Measurements from ENCODE around the gene DIS3L2.

Gene DIS3L2

GRCh38 chr2:232129483-232129882 is 168.0 kb downstream of the DIS3L2 start:
- Histone ChIP-seq H3K36me3 (ENCODE audit: control insufficient read depth, insufficient read depth, low read length) (no peaks in the 10 kb centered on the region), H3K27me3 (replicated peaks; ENCODE audit: control insufficient read depth, insufficient read depth, low read length) (no peaks in the 10 kb centered on the region), H3K4me3 (replicated peaks; ENCODE audit: low read depth, low read length) (no peak overlapping the region)
- DNase-seq (ENCODE audit: extremely low read depth, insufficient read length), result no peak
- TF ChIP-seq CTCF (IDR thresholded peaks at IDR 0.05; ENCODE audit: insufficient read depth, low read length, poor library complexity, severe bottlenecking), result no peak

GRCh38 chr2:232132181-232132580 is 170.7 kb downstream of the DIS3L2 start:
- Histone ChIP-seq H3K27me3 (replicated peaks; ENCODE audit: control insufficient read depth, insufficient read depth, low read length) (no peaks in the 10 kb centered on the region), H3K36me3 (ENCODE audit: control insufficient read depth, insufficient read depth, low read length) (no peaks in the 10 kb centered on the region), H3K4me3 (replicated peaks; ENCODE audit: low read depth, low read length) (no peak overlapping the region)
- no peak for TF ChIP-seq CTCF (IDR thresholded peaks at IDR 0.05; ENCODE audit: insufficient read depth, low read length, poor library complexity, severe bottlenecking)
- DNase-seq (ENCODE audit: extremely low read depth, insufficient read length), result no peak

GRCh38 chr2:232133078-232133477 is 171.6 kb downstream of the DIS3L2 start:
- Histone ChIP-seq H3K27me3 (replicated peaks; ENCODE audit: control insufficient read depth, insufficient read depth, low read length) (no peaks in the 10 kb centered on the region), H3K4me3 (replicated peaks; ENCODE audit: low read depth, low read length) (no peak overlapping the region), H3K36me3 (ENCODE audit: control insufficient read depth, insufficient read depth, low read length) (no peaks in the 10 kb centered on the region)
- TF ChIP-seq CTCF (IDR thresholded peaks at IDR 0.05; ENCODE audit: insufficient read depth, low read length, poor library complexity, severe bottlenecking), result peak; percentile 15
- no peak for DNase-seq (ENCODE audit: extremely low read depth, insufficient read length)

- Histone ChIP-seq H3K4me3 (replicated peaks; ENCODE audit: low read depth, low read length) (no peak overlapping the region), H3K27me3 (replicated peaks; ENCODE audit: control insufficient read depth, insufficient read depth, low read length) (no peaks in the 10 kb centered on the region), H3K36me3 (ENCODE audit: control insufficient read depth, insufficient read depth, low read length) (no peaks in the 10 kb centered on the region; the same call in 1 of the 2 replicates)
- no peak for DNase-seq (ENCODE audit: extremely low read depth, insufficient read length)
- TF ChIP-seq CTCF (IDR thresholded peaks at IDR 0.05; ENCODE audit: insufficient read depth, low read length, poor library complexity, severe bottlenecking), result no peak
Measured at GRCh38 chr2:232134939-232135338, 173.4 kb downstream of the DIS3L2 start.

GRCh38 chr2:232137356-232138147 is 176.0 kb downstream of the DIS3L2 start:
- no peak for TF ChIP-seq CTCF (IDR thresholded peaks at IDR 0.05; ENCODE audit: insufficient read depth, low read length, poor library complexity, severe bottlenecking)
- no peaks in the 10 kb centered on the region for H3K27me3 ChIP-seq (replicated peaks; ENCODE audit: control insufficient read depth, insufficient read depth, low read length)
- H3K36me3 ChIP-seq (ENCODE audit: control insufficient read depth, insufficient read depth, low read length), result no peaks in the 10 kb centered on the region; the same call in 1 of the 2 replicates
- no peak overlapping the region for H3K4me3 ChIP-seq (replicated peaks; ENCODE audit: low read depth, low read length)
- DNase-seq (ENCODE audit: extremely low read depth, insufficient read length), result no peak

Data from GM06990 (cell line).